ENCODE measurements around the gene TSPYL2. TPM values are rescaled to one million over a fixed set of nuclear protein-coding genes. Genes with fewer than 3 reads are reported as not detected.

TSPYL2 gene
- 99.0 to 103 TPM (median 102 TPM) in 3 replicates for total RNA-seq

- Mint-ChIP-seq H3K4me3 (peak within 1 kb of the TSS; percentile 89), H3K9me3 (peaks cover 19% of the 10 kb centered on the region), H3K27me3 (ENCODE audit: low read depth) (no peaks in the 10 kb centered on the region), H3K36me3 (peaks cover 17% of the 10 kb centered on the region), H3K27ac (peak within 1 kb of the TSS; percentile 90), H3K4me1 (peaks cover 48% of the 10 kb centered on the region)
- peak; percentile 88 to 93 for DNase-seq (ENCODE audit: low spot score in 2 of 2, unreplicated experiment in 2 of 2)
- TF ChIP-seq CTCF (IDR thresholded peaks at IDR 0.05; ENCODE audit: unreplicated experiment), result no peak
Measured at GRCh38 chrX:53081925-53082772, at the start of gene TSPYL2. TSPYL2 (plus strand) TSS chrX:53082367; CDS start chrX:53082499, 132 bp downstream.

GRCh38 chrX:53036149-53036548, 46.0 kb upstream of the TSPYL2 start:
- peaks cover 8% of the 10 kb centered on the region for H3K27me3 Mint-ChIP-seq (ENCODE audit: low read depth)
- no peak overlapping the region for H3K4me3 Mint-ChIP-seq
- TF ChIP-seq CTCF (IDR thresholded peaks at IDR 0.05; ENCODE audit: unreplicated experiment), result no peak
- no peak overlapping the region for H3K27ac Mint-ChIP-seq
- H3K4me1 Mint-ChIP-seq, result no peaks in the 10 kb centered on the region
- peaks cover 21% of the 10 kb centered on the region for H3K9me3 Mint-ChIP-seq
- DNase-seq (ENCODE audit: low spot score in 2 of 2, unreplicated experiment in 2 of 2), result no peak
- H3K36me3 Mint-ChIP-seq, result no peaks in the 10 kb centered on the region

DNA sequence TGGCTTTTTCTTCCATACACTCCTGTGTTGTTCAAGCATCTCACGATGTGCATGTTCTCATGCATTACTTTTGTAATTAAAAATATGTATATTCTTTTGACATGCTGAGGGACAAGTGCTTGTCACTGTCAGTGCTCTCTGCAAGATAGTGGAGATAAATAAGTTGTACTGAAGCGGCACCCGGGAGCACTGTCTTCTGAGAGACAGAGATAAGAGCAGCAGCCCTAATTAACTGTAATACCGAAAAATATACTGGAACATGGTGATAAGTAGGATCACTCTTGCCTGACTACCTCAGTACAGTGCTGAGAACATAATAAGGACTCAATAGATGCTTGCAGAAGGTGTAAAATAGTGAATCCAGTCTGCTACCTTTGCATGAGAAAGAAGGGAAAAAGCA, 42.9 kb upstream of the TSPYL2 start:
- Mint-ChIP-seq H3K9me3 (peaks cover 14% of the 10 kb centered on the region), H3K27ac (no peak overlapping the region)
- TF ChIP-seq CTCF (IDR thresholded peaks at IDR 0.05; ENCODE audit: unreplicated experiment), result no peak

GRCh38 chrX:53044995-53045394, 37.2 kb upstream of the TSPYL2 start:
- Mint-ChIP-seq H3K9me3 (peaks cover 10% of the 10 kb centered on the region), H3K27ac (no peak overlapping the region), H3K4me1 (peaks cover 7% of the 10 kb centered on the region), H3K4me3 (no peak overlapping the region), H3K27me3 (ENCODE audit: low read depth) (peaks cover 6% of the 10 kb centered on the region), H3K36me3 (no peaks in the 10 kb centered on the region)
- TF ChIP-seq CTCF (IDR thresholded peaks at IDR 0.05; ENCODE audit: unreplicated experiment), result no peak
- no peak for DNase-seq (ENCODE audit: low spot score in 2 of 2, unreplicated experiment in 2 of 2)

More for the DNA sequence above, 42.9 kb upstream of the TSPYL2 start:
- Mint-ChIP-seq H3K4me3 (no peak overlapping the region), H3K27me3 (ENCODE audit: low read depth) (peaks cover 14% of the 10 kb centered on the region), H3K36me3 (no peaks in the 10 kb centered on the region), H3K4me1 (no peaks in the 10 kb centered on the region)
- no peak for DNase-seq (ENCODE audit: low spot score in 2 of 2, unreplicated experiment in 2 of 2)

DNA sequence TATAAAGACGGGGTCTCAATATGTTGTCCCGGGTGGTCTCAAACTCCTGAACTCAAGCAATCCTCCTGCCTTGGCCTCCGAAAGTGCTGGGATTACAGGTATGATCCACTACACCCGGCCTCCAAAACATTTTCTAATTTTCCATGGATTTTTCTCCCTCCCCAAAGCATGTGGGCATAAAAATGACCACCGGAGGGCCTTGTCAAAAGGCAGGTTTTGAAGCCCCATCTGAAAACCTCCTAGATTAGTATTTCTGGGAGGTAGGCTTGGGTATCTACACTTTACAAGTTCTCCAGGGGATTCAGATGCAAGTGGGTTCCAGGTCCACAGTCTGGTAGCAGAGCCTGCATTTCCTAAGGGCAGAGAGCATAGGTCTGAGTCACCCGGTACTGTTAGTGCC, 34.9 kb upstream of the TSPYL2 start:
- Mint-ChIP-seq H3K27me3 (ENCODE audit: low read depth) (no peaks in the 10 kb centered on the region), H3K27ac (no peak overlapping the region), H3K9me3 (peaks cover 10% of the 10 kb centered on the region), H3K4me1 (peaks cover 10% of the 10 kb centered on the region), H3K4me3 (no peak overlapping the region), H3K36me3 (no peaks in the 10 kb centered on the region)
- DNase-seq (ENCODE audit: low spot score in 2 of 2, unreplicated experiment in 2 of 2), result no peak
- peak; percentile 48 for TF ChIP-seq CTCF (IDR thresholded peaks at IDR 0.05; ENCODE audit: unreplicated experiment)
